HCT116 (cell line): ENCODE measurements around the gene CD44. TPM values are rescaled to one million over a fixed set of nuclear protein-coding genes. Genes with fewer than 3 reads are reported as not detected.

Experiments used
- ATAC-seq: fragments of 200-7000 bp; cut with Tn5 transposase; 2 replicates; pipeline ENCODE4 v1.9.1; 2020; ENCODE audit warnings: mild to moderate bottlenecking, moderate library complexity
- BruUV-seq: library from RNA; stranded (reverse); fragments of 400-500 nt; replicated peaks from 2 replicates; lab custom pipeline; 2021; lab: Mats Ljungman, UMichigan
- CTCF ChIA-PET: fragments of 300-600 bp; sonication (Branson Sonifier 250); formaldehyde crosslinking; loops from one replicate; lab custom pipeline; 2021; ENCODE audit warnings: antibody characterized with exemption; lab: Charles Lee
- POLR2A ChIA-PET: fragments of 300-600, 350-600 bp; sonication (Branson Sonifier 250); formaldehyde crosslinking; loops from one replicate; lab custom pipeline; 2021; ENCODE audit warnings: antibody characterized with exemption; lab: Charles Lee
- RAD21 ChIA-PET, 2 experiments: fragments of 300-600 bp; sonication (Branson Sonifier 250); formaldehyde crosslinking; loops; one replicate each; lab custom pipeline; 2023; ENCODE audit warnings: low total read pairs in 2 of 2; ENCODE audit not compliant: uncharacterized antibody in 2 of 2, unreplicated experiment in 2 of 2, low non-redundant PET in 1 of 2; lab: Charles Lee
- DNase-seq: peaks from one replicate; pipeline ENCODE4 v3.0.0-alpha.2; 2010; ENCODE audit warnings: low read depth, low spot score
- H2AFZ ChIP-seq: fragments of 200-600 bp; shearing (Covaris generic), sonication (generic); 2 replicates; pipeline ENCODE4 v1.6.1; 2017; ENCODE audit warnings: low read depth, mixed run types, mixed read lengths, antibody characterized with exemption, low read length; ENCODE audit not compliant: poor library complexity, severe bottlenecking
- H3K27ac ChIP-seq: 2 replicates; pipeline ENCODE4 v1.5.1; 2012; ENCODE audit warnings: low read depth, low read length
- H3K27me3 ChIP-seq: fragments of 200-600 bp; sonication (generic); 2 replicates; pipeline ENCODE4 v1.6.1; 2016; ENCODE audit warnings: mixed run types, low read length, mixed read lengths; ENCODE audit not compliant: insufficient read depth
- H3K36me3 ChIP-seq, 2 experiments: fragments of 200-500 bp in 1 of 2; fragments of 200-600 bp in 1 of 2; sonication (Bioruptor generic) in 1 of 2; sonication (generic) in 1 of 2; 2 replicates each; pipeline versions ENCODE4 v1.5.1 to v1.6.1; 2014 to 2016; ENCODE audit warnings: low read length in 2 of 2, inconsistent platforms in 1 of 2, mixed read lengths in 1 of 2, mixed run types in 1 of 2; ENCODE audit not compliant: insufficient read depth in 2 of 2, control insufficient read depth in 1 of 2
- H3K4me1 ChIP-seq, 2 experiments: fragments of 200-600 bp in 1 of 2; sonication (generic) in 1 of 2; 2 replicates each; pipeline versions ENCODE4 v1.5.1 to v1.6.1; 2012 to 2017; ENCODE audit warnings: low read length in 2 of 2, inconsistent platforms in 1 of 2, mild to moderate bottlenecking in 1 of 2, mixed read lengths in 1 of 2, mixed run types in 1 of 2, moderate library complexity in 1 of 2; ENCODE audit not compliant: insufficient read depth in 2 of 2, control insufficient read depth in 1 of 2
- H3K4me2 ChIP-seq: fragments of 200-600 bp; sonication (generic); 2 replicates; pipeline ENCODE4 v1.6.1; 2017; ENCODE audit warnings: mixed run types, low read length, mixed read lengths
- H3K4me3 ChIP-seq, 2 experiments: fragments of 200-600 bp in 1 of 2; sonication (generic) in 1 of 2; replicated peaks in 1 of 2; 2 replicates each; pipeline ENCODE4 v1.5.1; 2011 to 2016; ENCODE audit warnings: low read length in 2 of 2, control low read depth in 1 of 2, low read depth in 1 of 2, mild to moderate bottlenecking in 1 of 2, mixed read lengths in 1 of 2, mixed run types in 1 of 2
- H3K79me2 ChIP-seq: fragments of 200-600 bp; sonication (generic); 2 replicates; pipeline ENCODE4 v1.6.1; 2017; ENCODE audit warnings: mild to moderate bottlenecking, mixed run types, low read length, moderate library complexity, mixed read lengths; ENCODE audit not compliant: insufficient read depth
- H3K9ac ChIP-seq: fragments of 200-600 bp; sonication (generic); 2 replicates; pipeline ENCODE4 v1.6.1; 2016; ENCODE audit warnings: low read length, mixed read lengths
- H3K9me2 ChIP-seq: fragments of 200-600 bp; sonication (generic), shearing (Covaris generic); 2 replicates; pipeline ENCODE4 v1.6.1; 2017; ENCODE audit warnings: mixed run types, mild to moderate bottlenecking, moderate library complexity; ENCODE audit not compliant: insufficient read depth
- H3K9me3 ChIP-seq, 2 experiments: fragments of 200-500 bp in 1 of 2; fragments of 200-600 bp in 1 of 2; sonication (Bioruptor generic) in 1 of 2; sonication (generic) in 1 of 2; 2 replicates each; pipeline ENCODE4 v1.6.1; 2014 to 2017; ENCODE audit warnings: low read length in 2 of 2, mixed read lengths in 2 of 2, inconsistent platforms in 1 of 2, low read depth in 1 of 2, mild to moderate bottlenecking in 1 of 2, mixed run types in 1 of 2, moderate library complexity in 1 of 2; ENCODE audit not compliant: control insufficient read depth in 1 of 2, insufficient read depth in 1 of 2
- H4K20me1 ChIP-seq: fragments of 200-600 bp; sonication (generic), shearing (Covaris generic); 2 replicates; pipeline ENCODE4 v1.6.1; 2017; ENCODE audit warnings: mixed run types, mild to moderate bottlenecking, moderate library complexity; ENCODE audit not compliant: insufficient read depth
- CBX3 ChIP-seq: IDR thresholded peaks from 2 replicates; pipeline ENCODE4 v1.6.1; 2012; ENCODE audit warnings: low read depth
- CEBPB ChIP-seq: IDR thresholded peaks from 2 replicates; pipeline ENCODE4 v1.6.1; 2012; ENCODE audit warnings: low read depth
- ELF1 ChIP-seq: IDR thresholded peaks from 2 replicates; pipeline ENCODE4 v1.6.1; 2012; ENCODE audit warnings: low read depth, borderline replicate concordance
- EZH2 ChIP-seq: fragments of 200-600 bp; sonication (generic); IDR thresholded peaks from 2 replicates; pipeline ENCODE4 v1.6.1; 2017; ENCODE audit warnings: antibody characterized with exemption, mixed run types
- EZH2phosphoT487 ChIP-seq: fragments of 200-600 bp; IDR thresholded peaks from 2 replicates; pipeline ENCODE4 v1.6.1; 2018; ENCODE audit warnings: antibody characterized with exemption, borderline replicate concordance
- MAX ChIP-seq: IDR thresholded peaks from 2 replicates; pipeline ENCODE4 v1.6.1; 2012
- POLR2A ChIP-seq: IDR thresholded peaks from 2 replicates; pipeline ENCODE4 v1.7.0; 2011; ENCODE audit warnings: borderline replicate concordance; ENCODE audit not compliant: insufficient read depth, insufficient read length; ENCODE audit errors: extremely low read depth
- RAD21 ChIP-seq: IDR thresholded peaks from 2 replicates; pipeline ENCODE4 v1.6.1; 2012; ENCODE audit warnings: low read depth, mild to moderate bottlenecking
- REST ChIP-seq: IDR thresholded peaks from 2 replicates; pipeline ENCODE4 v1.6.1; 2012; ENCODE audit warnings: low read depth
- SP1 ChIP-seq: IDR thresholded peaks from 2 replicates; pipeline ENCODE4 v1.6.1; 2012; ENCODE audit warnings: low read depth
- TCF7L2 ChIP-seq: IDR thresholded peaks from 2 replicates; pipeline ENCODE4 v1.7.0; 2011; ENCODE audit warnings: borderline replicate concordance, inconsistent platforms; ENCODE audit not compliant: insufficient read depth, insufficient read length; ENCODE audit errors: extremely low read depth
- ZFX ChIP-seq: fragments of 450-650 bp; IDR thresholded peaks from 2 replicates; pipeline ENCODE4 v1.6.1; 2017
- ZNF274 ChIP-seq: fragments of 200-500 bp; sonication (Bioruptor generic); IDR thresholded peaks from 2 replicates; pipeline ENCODE4 v1.6.1; 2014; ENCODE audit warnings: mild to moderate bottlenecking, low read depth, low read length, inconsistent platforms
- intact Hi-C: fragments of 100-400 bp; cut with micrococcal nuclease; formaldehyde crosslinking; loops from 2 replicates; pipeline ENCODE4 v1.10.0; 2022
- total RNA-seq: library from RNA; stranded (reverse); gene quantifications from one replicate; pipeline ENCODE4 v1.2.1, GENCODE V29; 2021; ENCODE audit not compliant: unreplicated experiment
- TF ChIP-seq, protein P1 (sequence below), 3 experiments: fragments of 200-600 bp in 1 of 3; sonication (generic) in 1 of 3; IDR thresholded peaks in 2 of 3; conservative IDR thresholded peaks in 1 of 3; 2 replicates each; pipeline ENCODE4 v1.5.1; 2012 to 2017; ENCODE audit warnings: low read depth in 2 of 3, low read length in 2 of 3, antibody characterized with exemption in 1 of 3, borderline replicate concordance in 1 of 3, control low read depth in 1 of 3, mild to moderate bottlenecking in 1 of 3, mixed read lengths in 1 of 3, mixed run types in 1 of 3, moderate library complexity in 1 of 3; ENCODE audit not compliant: insufficient read depth in 1 of 3
- TF ChIP-seq, protein P2 (sequence below): IDR thresholded peaks from 2 replicates; pipeline ENCODE4 v1.6.1; 2012
- TF ChIP-seq, protein P3 (sequence below): IDR thresholded peaks from 2 replicates; pipeline ENCODE4 v1.6.1; 2011; ENCODE audit warnings: mild to moderate bottlenecking, low read length, moderate library complexity; ENCODE audit not compliant: insufficient replicate concordance; ENCODE audit errors: extremely low read depth

CD44 gene
- total RNA-seq, 1 experiment from 2014 or later = 742 TPM

- no peak for TF ChIP-seq ELF1
- no peak for TF ChIP-seq EZH2phosphoT487
- no peak for TF ChIP-seq POLR2A
- TF ChIP-seq TCF7L2 = no peak
- no peak; the same call in 1 of the 2 replicates for TF ChIP-seq SP1
- no peak for TF ChIP-seq ZFX
These were observed 99.1 kb downstream of the CD44 start (continued) for GRCh38 chr11:35237860-35238715.

DNA sequence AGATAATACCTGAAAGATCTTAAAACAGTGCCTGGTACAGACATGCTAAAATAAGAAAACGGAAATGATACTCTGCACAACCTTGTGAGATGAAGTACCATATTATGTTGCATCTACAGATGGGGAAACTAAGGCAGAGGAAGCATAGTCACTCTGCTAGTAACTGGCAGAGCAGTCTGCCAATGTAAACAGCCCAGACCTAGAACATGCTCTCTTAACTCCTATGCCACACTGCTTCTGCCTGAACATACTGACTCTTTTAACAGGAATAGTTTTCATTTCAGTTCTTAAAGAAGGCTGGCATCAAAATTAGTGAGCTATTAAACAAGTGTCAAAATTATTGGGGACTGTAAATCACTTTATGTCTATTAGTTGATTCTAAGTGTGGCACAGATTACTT lies 99.9 kb downstream of the CD44 start:
- ChIA-PET CTCF (no interaction called here), RAD21 (no interaction called here), POLR2A (interaction anchor here (1.9 kb wide), 1 partner anchor 106 kb away, joined by 4 read pairs; no protein-coding TSS in a partner anchor)
- no TSS peak for BruUV-seq
- no peaks in the 10 kb centered on the region for H3K27me3 ChIP-seq
- H3K4me1 ChIP-seq = peaks cover 26 to 39% of the 10 kb centered on the region in 2 experiments
- no peaks in the 10 kb centered on the region for H3K9me3 ChIP-seq
- peak overlapping the region; percentile 93 for H2AFZ ChIP-seq
- no peaks in the 10 kb centered on the region for H3K36me3 ChIP-seq
- H3K27ac ChIP-seq = no peak overlapping the region
- no peak overlapping the region for H3K4me3 ChIP-seq
- H4K20me1 ChIP-seq = no peaks in the 10 kb centered on the region
- intact Hi-C loops = loop anchor here (2.0 to 5.0 kb wide), 4 partner anchors 102 to 312 kb away; partner anchors contain the start of gene CD44
- no peak overlapping the region for H3K4me2 ChIP-seq
- DNase-seq = no peak
- H3K9me2 ChIP-seq = no peaks in the 10 kb centered on the region
- no peaks in the 10 kb centered on the region for H3K79me2 ChIP-seq
- no peak for ATAC-seq
- no peak overlapping the region for H3K9ac ChIP-seq
- no peak for TF ChIP-seq CBX3
- TF ChIP-seq EZH2 = no peak
- TF ChIP-seq REST = no peak
- no peak for TF ChIP-seq MAX
- no peak for TF ChIP-seq CEBPB
- no peak for TF ChIP-seq ZNF274
- TF ChIP-seq ELF1 = no peak
- no peak for TF ChIP-seq RAD21
- TF ChIP-seq, protein P1, sequence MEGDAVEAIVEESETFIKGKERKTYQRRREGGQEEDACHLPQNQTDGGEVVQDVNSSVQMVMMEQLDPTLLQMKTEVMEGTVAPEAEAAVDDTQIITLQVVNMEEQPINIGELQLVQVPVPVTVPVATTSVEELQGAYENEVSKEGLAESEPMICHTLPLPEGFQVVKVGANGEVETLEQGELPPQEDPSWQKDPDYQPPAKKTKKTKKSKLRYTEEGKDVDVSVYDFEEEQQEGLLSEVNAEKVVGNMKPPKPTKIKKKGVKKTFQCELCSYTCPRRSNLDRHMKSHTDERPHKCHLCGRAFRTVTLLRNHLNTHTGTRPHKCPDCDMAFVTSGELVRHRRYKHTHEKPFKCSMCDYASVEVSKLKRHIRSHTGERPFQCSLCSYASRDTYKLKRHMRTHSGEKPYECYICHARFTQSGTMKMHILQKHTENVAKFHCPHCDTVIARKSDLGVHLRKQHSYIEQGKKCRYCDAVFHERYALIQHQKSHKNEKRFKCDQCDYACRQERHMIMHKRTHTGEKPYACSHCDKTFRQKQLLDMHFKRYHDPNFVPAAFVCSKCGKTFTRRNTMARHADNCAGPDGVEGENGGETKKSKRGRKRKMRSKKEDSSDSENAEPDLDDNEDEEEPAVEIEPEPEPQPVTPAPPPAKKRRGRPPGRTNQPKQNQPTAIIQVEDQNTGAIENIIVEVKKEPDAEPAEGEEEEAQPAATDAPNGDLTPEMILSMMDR (IDR thresholded peaks at IDR 0.05 in 2 of 3, conservative IDR thresholded peaks at IDR 0.05 in 1 of 3; ENCODE audit: borderline replicate concordance in 1 of 3, insufficient read depth in 1 of 3, low read depth in 2 of 3, low read length in 2 of 3) = no peak
- TF ChIP-seq ZFX = no peak
- TF ChIP-seq, protein P2, sequence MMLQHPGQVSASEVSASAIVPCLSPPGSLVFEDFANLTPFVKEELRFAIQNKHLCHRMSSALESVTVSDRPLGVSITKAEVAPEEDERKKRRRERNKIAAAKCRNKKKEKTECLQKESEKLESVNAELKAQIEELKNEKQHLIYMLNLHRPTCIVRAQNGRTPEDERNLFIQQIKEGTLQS = no peak
- TF ChIP-seq, protein P3, sequence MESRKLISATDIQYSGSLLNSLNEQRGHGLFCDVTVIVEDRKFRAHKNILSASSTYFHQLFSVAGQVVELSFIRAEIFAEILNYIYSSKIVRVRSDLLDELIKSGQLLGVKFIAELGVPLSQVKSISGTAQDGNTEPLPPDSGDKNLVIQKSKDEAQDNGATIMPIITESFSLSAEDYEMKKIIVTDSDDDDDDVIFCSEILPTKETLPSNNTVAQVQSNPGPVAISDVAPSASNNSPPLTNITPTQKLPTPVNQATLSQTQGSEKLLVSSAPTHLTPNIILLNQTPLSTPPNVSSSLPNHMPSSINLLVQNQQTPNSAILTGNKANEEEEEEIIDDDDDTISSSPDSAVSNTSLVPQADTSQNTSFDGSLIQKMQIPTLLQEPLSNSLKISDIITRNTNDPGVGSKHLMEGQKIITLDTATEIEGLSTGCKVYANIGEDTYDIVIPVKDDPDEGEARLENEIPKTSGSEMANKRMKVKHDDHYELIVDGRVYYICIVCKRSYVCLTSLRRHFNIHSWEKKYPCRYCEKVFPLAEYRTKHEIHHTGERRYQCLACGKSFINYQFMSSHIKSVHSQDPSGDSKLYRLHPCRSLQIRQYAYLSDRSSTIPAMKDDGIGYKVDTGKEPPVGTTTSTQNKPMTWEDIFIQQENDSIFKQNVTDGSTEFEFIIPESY = no peak
